ENCODE results near the gene SLC46A1. TPM values are rescaled to one million over a fixed set of nuclear protein-coding genes. Genes with fewer than 3 reads are reported as not detected.

SLC46A1 gene
- polyA plus RNA-seq (2013), result 6.3 and 7.2 TPM in 2 replicates

GRCh38 chr17:28405632-28406472 lies at the start of gene SLC46A1:
Gene SLC46A1, minus strand, starts transcription at chr17:28406212. Its CDS starts 98 bp downstream, at chr17:28406114.
- Histone ChIP-seq H3K79me1 (ENCODE audit: low read length) (peaks cover 4% of the 10 kb centered on the region), H3K79me2 (ENCODE audit: control insufficient read depth, insufficient read depth, low read length, poor library complexity) (peaks cover 3% of the 10 kb centered on the region), H4K8ac (ENCODE audit: low read depth, low read length) (peak within 1 kb of the TSS; percentile 87), H4K91ac (ENCODE audit: low read depth, low read length) (peak within 1 kb of the TSS; percentile 25), H2BK120ac (ENCODE audit: insufficient read depth, low read length, poor library complexity) (peak within 1 kb of the TSS; percentile 54), H3K18ac (ENCODE audit: low read length) (peak within 1 kb of the TSS; percentile 37), H2BK5ac (ENCODE audit: low read depth, low read length, poor library complexity) (no peak within 1 kb of the TSS), H3K4me2 (ENCODE audit: low read length) (peak within 1 kb of the TSS; percentile 86), H3K4me3 (ENCODE audit: low read depth, low read length) (peak within 1 kb of the TSS; percentile 84), H2BK12ac (ENCODE audit: low read length) (no peak within 1 kb of the TSS), H3K23ac (ENCODE audit: low read length) (no peak within 1 kb of the TSS), H3K4me1 (ENCODE audit: control insufficient read depth in 1 of 2, insufficient read depth in 2 of 2, low read length in 2 of 2) (peaks cover 10 to 22% of the 10 kb centered on the region in 2 experiments), H3K36me3 (ENCODE audit: control insufficient read depth in 1 of 2, insufficient read depth in 2 of 2, low read length in 2 of 2) (peaks cover 0 to 2% of the 10 kb centered on the region in 2 experiments), H3K14ac (ENCODE audit: low read length) (peak within 1 kb of the TSS; percentile 68), H3K4ac (ENCODE audit: low read depth, low read length) (no peak within 1 kb of the TSS), H3K27me3 (ENCODE audit: insufficient read depth, low read length) (no peaks in the 10 kb centered on the region), H3K9me3 (ENCODE audit: insufficient read depth, low read depth, low read length) (no peaks in the 10 kb centered on the region), H2AFZ (ENCODE audit: insufficient read depth, low read length, poor library complexity) (peak within 1 kb of the TSS; percentile 78), H4K12ac (ENCODE audit: low read depth, low read length) (no peak within 1 kb of the TSS), H2AK5ac (ENCODE audit: low read length) (no peak within 1 kb of the TSS), H3K27ac (ENCODE audit: low read depth, low read length) (no peak within 1 kb of the TSS), H3K9ac (ENCODE audit: low read length) (peak within 1 kb of the TSS; percentile 28)
- WGBS (ENCODE audit: extremely low coverage, insufficient coverage, insufficient read length), result no CpG with 5 or more reads among the region's 70 CpGs
- DNase-seq, result peak; percentile 56 to 73

GRCh38 chr17:28449859-28450258 lies 43.8 kb upstream of the SLC46A1 start:
- no peak overlapping the region for H2BK12ac ChIP-seq (ENCODE audit: low read length)
- no peak overlapping the region for H2AK5ac ChIP-seq (ENCODE audit: low read length)
- no peaks in the 10 kb centered on the region for H3K27me3 ChIP-seq (ENCODE audit: insufficient read depth, low read length)
- no peaks in the 10 kb centered on the region for H3K9me3 ChIP-seq (ENCODE audit: insufficient read depth, low read depth, low read length)
- peaks cover 0 to 2% of the 10 kb centered on the region in 2 experiments for H3K4me1 ChIP-seq (ENCODE audit: control insufficient read depth in 1 of 2, insufficient read depth in 2 of 2, low read length in 2 of 2)
- H3K4me3 ChIP-seq (ENCODE audit: low read depth, low read length), result no peak overlapping the region
- H3K79me1 ChIP-seq (ENCODE audit: low read length), result no peaks in the 10 kb centered on the region
- no peak overlapping the region for H3K9ac ChIP-seq (ENCODE audit: low read length)
- WGBS (ENCODE audit: extremely low coverage, insufficient coverage, insufficient read length), result no CpG with 5 or more reads among the region's 1 CpG
- no peak overlapping the region for H3K27ac ChIP-seq (ENCODE audit: low read depth, low read length)
- no peak overlapping the region for H3K14ac ChIP-seq (ENCODE audit: low read length)
- DNase-seq, result no peak
- H3K4ac ChIP-seq (ENCODE audit: low read depth, low read length), result no peak overlapping the region
- no peak overlapping the region for H2BK5ac ChIP-seq (ENCODE audit: low read depth, low read length, poor library complexity)
- no peak overlapping the region for H3K23ac ChIP-seq (ENCODE audit: low read length)
- no peaks in the 10 kb centered on the region for H3K36me3 ChIP-seq (ENCODE audit: control insufficient read depth in 1 of 2, insufficient read depth in 2 of 2, low read length in 2 of 2)
- no peak overlapping the region for H2AFZ ChIP-seq (ENCODE audit: insufficient read depth, low read length, poor library complexity)
- no peaks in the 10 kb centered on the region for H3K79me2 ChIP-seq (ENCODE audit: control insufficient read depth, insufficient read depth, low read length, poor library complexity)
- H2BK120ac ChIP-seq (ENCODE audit: insufficient read depth, low read length, poor library complexity), result no peak overlapping the region
- H4K8ac ChIP-seq (ENCODE audit: low read depth, low read length), result no peak overlapping the region
- no peak overlapping the region for H3K18ac ChIP-seq (ENCODE audit: low read length)
- no peak overlapping the region for H4K12ac ChIP-seq (ENCODE audit: low read depth, low read length)
- H3K4me2 ChIP-seq (ENCODE audit: low read length), result no peak overlapping the region
- no peak overlapping the region for H4K91ac ChIP-seq (ENCODE audit: low read depth, low read length)

- Histone ChIP-seq H3K79me2 (ENCODE audit: control insufficient read depth, insufficient read depth, low read length, poor library complexity) (no peaks in the 10 kb centered on the region), H3K18ac (ENCODE audit: low read length) (no peak overlapping the region), H3K23ac (ENCODE audit: low read length) (no peak overlapping the region), H4K91ac (ENCODE audit: low read depth, low read length) (no peak overlapping the region), H2BK12ac (ENCODE audit: low read length) (no peak overlapping the region), H3K36me3 (ENCODE audit: control insufficient read depth in 1 of 2, insufficient read depth in 2 of 2, low read length in 2 of 2) (no peaks in the 10 kb centered on the region), H3K4me1 (ENCODE audit: control insufficient read depth in 1 of 2, insufficient read depth in 2 of 2, low read length in 2 of 2) (peaks cover 0 to 2% of the 10 kb centered on the region in 2 experiments), H2AFZ (ENCODE audit: insufficient read depth, low read length, poor library complexity) (no peak overlapping the region), H3K9me3 (ENCODE audit: insufficient read depth, low read depth, low read length) (no peaks in the 10 kb centered on the region), H2BK5ac (ENCODE audit: low read depth, low read length, poor library complexity) (no peak overlapping the region), H3K27ac (ENCODE audit: low read depth, low read length) (no peak overlapping the region), H3K9ac (ENCODE audit: low read length) (no peak overlapping the region), H4K8ac (ENCODE audit: low read depth, low read length) (no peak overlapping the region), H3K27me3 (ENCODE audit: insufficient read depth, low read length) (no peaks in the 10 kb centered on the region), H3K14ac (ENCODE audit: low read length) (no peak overlapping the region), H3K4me2 (ENCODE audit: low read length) (no peak overlapping the region), H2AK5ac (ENCODE audit: low read length) (no peak overlapping the region), H3K4me3 (ENCODE audit: low read depth, low read length) (no peak overlapping the region), H4K12ac (ENCODE audit: low read depth, low read length) (no peak overlapping the region), H3K4ac (ENCODE audit: low read depth, low read length) (no peak overlapping the region), H3K79me1 (ENCODE audit: low read length) (no peaks in the 10 kb centered on the region), H2BK120ac (ENCODE audit: insufficient read depth, low read length, poor library complexity) (no peak overlapping the region)
- no CpG with 5 or more reads among the region's 5 CpGs for WGBS (ENCODE audit: extremely low coverage, insufficient coverage, insufficient read length)
- peak; percentile 86 to 97 for DNase-seq
Measured at GRCh38 chr17:28447396-28447760, 41.4 kb upstream of the SLC46A1 start.

GRCh38 chr17:28446716-28447395 lies 40.8 kb upstream of the SLC46A1 start:
- Histone ChIP-seq H3K9me3 (ENCODE audit: insufficient read depth, low read depth, low read length) (no peaks in the 10 kb centered on the region), H2BK12ac (ENCODE audit: low read length) (no peak overlapping the region), H3K79me2 (ENCODE audit: control insufficient read depth, insufficient read depth, low read length, poor library complexity) (no peaks in the 10 kb centered on the region), H4K8ac (ENCODE audit: low read depth, low read length) (no peak overlapping the region), H3K27ac (ENCODE audit: low read depth, low read length) (no peak overlapping the region), H3K4me3 (ENCODE audit: low read depth, low read length) (no peak overlapping the region), H3K4me1 (ENCODE audit: control insufficient read depth in 1 of 2, insufficient read depth in 2 of 2, low read length in 2 of 2) (peaks cover 0 to 2% of the 10 kb centered on the region in 2 experiments), H3K79me1 (ENCODE audit: low read length) (no peaks in the 10 kb centered on the region), H2BK5ac (ENCODE audit: low read depth, low read length, poor library complexity) (no peak overlapping the region), H2AFZ (ENCODE audit: insufficient read depth, low read length, poor library complexity) (no peak overlapping the region), H2BK120ac (ENCODE audit: insufficient read depth, low read length, poor library complexity) (no peak overlapping the region), H2AK5ac (ENCODE audit: low read length) (no peak overlapping the region), H3K14ac (ENCODE audit: low read length) (no peak overlapping the region), H4K12ac (ENCODE audit: low read depth, low read length) (no peak overlapping the region), H3K18ac (ENCODE audit: low read length) (no peak overlapping the region), H4K91ac (ENCODE audit: low read depth, low read length) (no peak overlapping the region), H3K4me2 (ENCODE audit: low read length) (no peak overlapping the region), H3K4ac (ENCODE audit: low read depth, low read length) (no peak overlapping the region), H3K9ac (ENCODE audit: low read length) (no peak overlapping the region), H3K23ac (ENCODE audit: low read length) (no peak overlapping the region), H3K27me3 (ENCODE audit: insufficient read depth, low read length) (no peaks in the 10 kb centered on the region), H3K36me3 (ENCODE audit: control insufficient read depth in 1 of 2, insufficient read depth in 2 of 2, low read length in 2 of 2) (no peaks in the 10 kb centered on the region)
- WGBS (ENCODE audit: extremely low coverage, insufficient coverage, insufficient read length), result no CpG with 5 or more reads among the region's 8 CpGs
- DNase-seq, result peak; percentile 82 to 93
